DOHH2 (cell line): ENCODE results near the gene IL9.

ENCODE experiments used
- EZH2phosphoT487 ChIP-seq: fragments of 200-600 bp; sonication (generic); IDR thresholded peaks from 2 replicates; pipeline ENCODE4 v1.6.1; 2017; ENCODE audit warnings: borderline replicate concordance, mild to moderate bottlenecking, antibody characterized with exemption, low read length, moderate library complexity, mixed read lengths
- TF ChIP-seq, protein P1 (sequence below): fragments of 200-600 bp; sonication (generic); IDR thresholded peaks from one replicate; pipeline ENCODE4 v1.5.1; 2014; ENCODE audit warnings: antibody characterized with exemption, mild to moderate bottlenecking, low read depth, low read length; ENCODE audit not compliant: poor library complexity, severe bottlenecking

- TF ChIP-seq, protein P1, sequence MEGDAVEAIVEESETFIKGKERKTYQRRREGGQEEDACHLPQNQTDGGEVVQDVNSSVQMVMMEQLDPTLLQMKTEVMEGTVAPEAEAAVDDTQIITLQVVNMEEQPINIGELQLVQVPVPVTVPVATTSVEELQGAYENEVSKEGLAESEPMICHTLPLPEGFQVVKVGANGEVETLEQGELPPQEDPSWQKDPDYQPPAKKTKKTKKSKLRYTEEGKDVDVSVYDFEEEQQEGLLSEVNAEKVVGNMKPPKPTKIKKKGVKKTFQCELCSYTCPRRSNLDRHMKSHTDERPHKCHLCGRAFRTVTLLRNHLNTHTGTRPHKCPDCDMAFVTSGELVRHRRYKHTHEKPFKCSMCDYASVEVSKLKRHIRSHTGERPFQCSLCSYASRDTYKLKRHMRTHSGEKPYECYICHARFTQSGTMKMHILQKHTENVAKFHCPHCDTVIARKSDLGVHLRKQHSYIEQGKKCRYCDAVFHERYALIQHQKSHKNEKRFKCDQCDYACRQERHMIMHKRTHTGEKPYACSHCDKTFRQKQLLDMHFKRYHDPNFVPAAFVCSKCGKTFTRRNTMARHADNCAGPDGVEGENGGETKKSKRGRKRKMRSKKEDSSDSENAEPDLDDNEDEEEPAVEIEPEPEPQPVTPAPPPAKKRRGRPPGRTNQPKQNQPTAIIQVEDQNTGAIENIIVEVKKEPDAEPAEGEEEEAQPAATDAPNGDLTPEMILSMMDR = no peak
- TF ChIP-seq EZH2phosphoT487 = no peak
Observed at GRCh38 chr5:135890867-135891266, 4.8 kb downstream of the IL9 start.
